ENCODE data around the gene HACE1. TPM values are rescaled to one million over a fixed set of nuclear protein-coding genes. Genes with fewer than 3 reads are reported as not detected.

HACE1 gene
- total RNA-seq, 4 donors from 2014 or later, result 6.1 to 17.7 (median 11.2) TPM

GRCh38 chr6:104713982-104714381, 145.7 kb downstream of the HACE1 start:
- TF ChIP-seq CTCF (IDR thresholded peaks at IDR 0.05), result no peak
- no peak for TF ChIP-seq POLR2A (IDR thresholded peaks at IDR 0.05)
- no peaks in the 10 kb centered on the region for H3K4me1 ChIP-seq
- no peak overlapping the region for H3K4me3 ChIP-seq
- H3K27ac ChIP-seq, result no peak overlapping the region
- no peaks in the 10 kb centered on the region for H3K27me3 ChIP-seq
- WGBS, 2 donors, result 74 to 81% methylated on average over 2 of the region's 2 CpGs
- no peaks in the 10 kb centered on the region for H3K9me3 ChIP-seq
- H3K36me3 ChIP-seq, result no peaks in the 10 kb centered on the region
- intact Hi-C loops (cut with DNase I), result no loop called here
- no peak for DNase-seq

GRCh38 chr6:104711371-104711770, 148.3 kb downstream of the HACE1 start:
- DNase-seq, result no peak
- H3K27me3 ChIP-seq, result no peaks in the 10 kb centered on the region
- no peaks in the 10 kb centered on the region for H3K9me3 ChIP-seq
- no peak overlapping the region for H3K4me3 ChIP-seq
- H3K27ac ChIP-seq, result no peak overlapping the region
- H3K4me1 ChIP-seq, result no peaks in the 10 kb centered on the region
- no peaks in the 10 kb centered on the region for H3K36me3 ChIP-seq
- 55 to 59% methylated on average over 4 of the region's 4 CpGs for WGBS, 2 donors
- intact Hi-C loops (cut with DNase I), result no loop called here
- TF ChIP-seq POLR2A (IDR thresholded peaks at IDR 0.05), result no peak
- TF ChIP-seq CTCF (IDR thresholded peaks at IDR 0.05), result no peak

- Histone ChIP-seq H3K27ac (no peak overlapping the region), H3K4me1 (no peaks in the 10 kb centered on the region), H3K4me3 (no peak overlapping the region), H3K27me3 (no peaks in the 10 kb centered on the region), H3K9me3 (no peaks in the 10 kb centered on the region), H3K36me3 (no peaks in the 10 kb centered on the region)
- no peak for TF ChIP-seq POLR2A (IDR thresholded peaks at IDR 0.05)
- TF ChIP-seq CTCF (IDR thresholded peaks at IDR 0.05), result no peak
- intact Hi-C loops (cut with DNase I), result no loop called here
- WGBS, 2 donors, result 65 to 73% methylated on average over 4 of the region's 4 CpGs
- no peak for DNase-seq
Measured at GRCh38 chr6:104710543-104711335, 149.0 kb downstream of the HACE1 start.

- H3K36me3 ChIP-seq, result no peaks in the 10 kb centered on the region
- no peak for DNase-seq
- 60 to 75% methylated on average over 5 of the region's 5 CpGs for WGBS, 2 donors
- peak overlapping the region in 3 of 4 donors; percentile 36 to 47 (median 38) for H3K27ac ChIP-seq
- intact Hi-C loops (cut with DNase I), result no loop called here
- no peaks in the 10 kb centered on the region for H3K27me3 ChIP-seq
- TF ChIP-seq CTCF (IDR thresholded peaks at IDR 0.05) (no peak), POLR2A (IDR thresholded peaks at IDR 0.05) (no peak)
- no peak overlapping the region for H3K4me3 ChIP-seq
- no peaks in the 10 kb centered on the region for H3K9me3 ChIP-seq
- H3K4me1 ChIP-seq, result no peaks in the 10 kb centered on the region
Measured at GRCh38 chr6:104705916-104706442, 153.7 kb downstream of the HACE1 start.

GRCh38 chr6:104705095-104705707, 154.5 kb downstream of the HACE1 start:
- H3K27ac ChIP-seq, result peak overlapping the region in 3 of 4 donors; percentile 16 to 40 (median 38)

More at GRCh38 chr6:104705095-104705707, 154.5 kb downstream of the HACE1 start:
- DNase-seq, result no peak
- H3K4me1 ChIP-seq, result no peaks in the 10 kb centered on the region
- H3K36me3 ChIP-seq, result no peaks in the 10 kb centered on the region
- H3K4me3 ChIP-seq, result no peak overlapping the region
- intact Hi-C loops (cut with DNase I), result no loop called here
- no peaks in the 10 kb centered on the region for H3K27me3 ChIP-seq
- no peaks in the 10 kb centered on the region for H3K9me3 ChIP-seq
- 28 to 44% methylated on average over 8 of the region's 8 CpGs for WGBS, 2 donors
- TF ChIP-seq POLR2A (IDR thresholded peaks at IDR 0.05) (no peak), CTCF (IDR thresholded peaks at IDR 0.05) (no peak)

Measured in esophagus squamous epithelium (tissue), 5 donors.